HepG2 (cell line): Measurements from ENCODE around the gene HSPA1L. TPM values are rescaled to one million over a fixed set of nuclear protein-coding genes. Genes with fewer than 3 reads are reported as not detected.

Experiments used
- DPF2 ChIP-seq: sonication (generic); formaldehyde crosslinking; IDR thresholded peaks from 2 replicates; pipeline ENCODE4 v1.4.0; 2020; ENCODE audit warnings: mild to moderate bottlenecking, low read depth, missing genetic modification reagents, borderline replicate concordance
- IRF9 ChIP-seq: sonication (generic); formaldehyde crosslinking; IDR thresholded peaks from 2 replicates; pipeline ENCODE4 v1.8.0; 2022; ENCODE audit warnings: missing genetic modification reagents, mild to moderate bottlenecking, borderline replicate concordance
- PBX2 ChIP-seq: IDR thresholded peaks from 2 replicates; pipeline ENCODE4 v1.6.1; 2016; ENCODE audit warnings: control low read depth
- SPEN ChIP-seq: sonication (generic); formaldehyde crosslinking; IDR thresholded peaks from 2 replicates; pipeline ENCODE4 v1.5.1; 2020; ENCODE audit warnings: low read depth, mild to moderate bottlenecking, missing genetic modification reagents
- YEATS4 ChIP-seq: sonication (generic); formaldehyde crosslinking; IDR thresholded peaks from 2 replicates; pipeline ENCODE4 v1.4.0; 2020; ENCODE audit warnings: missing genetic modification reagents, borderline replicate concordance
- ZBTB49 ChIP-seq: sonication (generic); formaldehyde crosslinking; IDR thresholded peaks from 2 replicates; pipeline ENCODE4 v1.4.0; 2020; ENCODE audit warnings: missing genetic modification reagents, borderline replicate concordance
- ZFP36L1 ChIP-seq: sonication (generic); formaldehyde crosslinking; IDR thresholded peaks from 2 replicates; pipeline ENCODE4 v1.8.0; 2022; ENCODE audit warnings: mild to moderate bottlenecking, missing genetic modification reagents, moderate library complexity
- ZFX ChIP-seq: sonication (generic); formaldehyde crosslinking; IDR thresholded peaks from 2 replicates; pipeline ENCODE4 v1.4.0; 2020; ENCODE audit warnings: mild to moderate bottlenecking, low read depth, missing genetic modification reagents, moderate library complexity
- ZNF143 ChIP-seq: sonication (generic); formaldehyde crosslinking; IDR thresholded peaks from 2 replicates; pipeline ENCODE4 v1.4.0; 2020; ENCODE audit warnings: missing genetic modification reagents
- ZNF563 ChIP-seq: sonication (generic); formaldehyde crosslinking; IDR thresholded peaks from 2 replicates; pipeline ENCODE4 v1.8.0; 2022; ENCODE audit warnings: mild to moderate bottlenecking, moderate library complexity, missing genetic modification reagents
- ZNF737 ChIP-seq: sonication (generic); formaldehyde crosslinking; IDR thresholded peaks from 2 replicates; pipeline ENCODE4 v1.5.0; 2020; ENCODE audit warnings: missing genetic modification reagents, mild to moderate bottlenecking, borderline replicate concordance
- ZNF773 ChIP-seq: sonication (generic); formaldehyde crosslinking; IDR thresholded peaks from 2 replicates; pipeline ENCODE4 v1.4.0; 2020; ENCODE audit warnings: missing genetic modification reagents, borderline replicate concordance
- polyA plus RNA-seq, 8 experiments: library from polyadenylated mRNA; depleted of rRNA in 3 of 8; stranded (reverse) in 7 of 8; unstranded in 1 of 8; fragments of >200 nt; fragmentation: Illumina TruSeq in 4 of 8; extraction: Trizol in 4 of 8; gene quantifications; 2 replicates each; pipeline versions ENCODE4 v1.2.1 to v1.2.3, GENCODE V29; 2011 to 2016; ENCODE audit warnings: low read depth in 4 of 8, missing spikeins in 1 of 8, mixed read lengths in 1 of 8; ENCODE audit not compliant: insufficient read depth in 1 of 8
- total RNA-seq, 5 experiments: library from RNA; depleted of rRNA; stranded (reverse); fragments of >200 nt; fragmentation: Illumina TruSeq; extraction: Trizol; gene quantifications; 2 replicates each; pipeline ENCODE4 v1.2.3, GENCODE V29; 2016; ENCODE audit warnings: low read depth in 1 of 5
- TF ChIP-seq, protein P1 (sequence below): sonication (generic); formaldehyde crosslinking; IDR thresholded peaks from 2 replicates; pipeline ENCODE4 v1.4.0; 2020; ENCODE audit warnings: mild to moderate bottlenecking, low read depth, missing genetic modification reagents
- TF ChIP-seq, protein P2 (sequence below): sonication (generic); formaldehyde crosslinking; IDR thresholded peaks from 2 replicates; pipeline ENCODE4 v1.4.0; 2020; ENCODE audit warnings: missing genetic modification reagents
- TF ChIP-seq, protein P3 (sequence below): IDR thresholded peaks from 2 replicates; pipeline ENCODE4 v1.4.0; 2020; ENCODE audit warnings: mild to moderate bottlenecking, missing genetic modification reagents

Gene HSPA1L
- total and polyA plus RNA-seq, 2 of the 13 experiments (the other 11 are each of a cell fraction or from before 2014, with no cell fraction given), result 0.55 to 1.0 TPM

GRCh38 chr6:31827286-31828079 is 12.4 kb upstream of the HSPA1L start, which contains the start of gene HSPA1B (continued):
- TF ChIP-seq IRF9 (CRISPR knock-in tag) (peak; percentile 89; the same call in 1 of the 2 replicates), DPF2 (no peak), ZNF773 (CRISPR knock-in tag) (peak; percentile 53; the same call in 1 of the 2 replicates), SPEN (peak; percentile 69), ZNF737 (0 out of 2 replicates have a peak, but pooled peaks have one; percentile 86), PBX2 (CRISPR knock-in tag) (peak; percentile 84), ZNF563 (CRISPR knock-in tag) (peak; percentile 48; the same call in 1 of the 2 replicates), ZNF143 (CRISPR knock-in tag) (no peak), ZBTB49 (CRISPR knock-in tag) (peak; percentile 59; the same call in 1 of the 2 replicates), YEATS4 (CRISPR knock-in tag) (0 out of 2 replicates have a peak, but pooled peaks have one; percentile 27), ZFP36L1 (CRISPR knock-in tag) (peak; percentile 74; the same call in 1 of the 2 replicates), ZFX (CRISPR knock-in tag) (peak; percentile 60)
- TF ChIP-seq, protein P1, sequence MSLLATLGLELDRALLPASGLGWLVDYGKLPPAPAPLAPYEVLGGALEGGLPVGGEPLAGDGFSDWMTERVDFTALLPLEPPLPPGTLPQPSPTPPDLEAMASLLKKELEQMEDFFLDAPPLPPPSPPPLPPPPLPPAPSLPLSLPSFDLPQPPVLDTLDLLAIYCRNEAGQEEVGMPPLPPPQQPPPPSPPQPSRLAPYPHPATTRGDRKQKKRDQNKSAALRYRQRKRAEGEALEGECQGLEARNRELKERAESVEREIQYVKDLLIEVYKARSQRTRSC (CRISPR knock-in tag), result no peak
- TF ChIP-seq, protein P2, sequence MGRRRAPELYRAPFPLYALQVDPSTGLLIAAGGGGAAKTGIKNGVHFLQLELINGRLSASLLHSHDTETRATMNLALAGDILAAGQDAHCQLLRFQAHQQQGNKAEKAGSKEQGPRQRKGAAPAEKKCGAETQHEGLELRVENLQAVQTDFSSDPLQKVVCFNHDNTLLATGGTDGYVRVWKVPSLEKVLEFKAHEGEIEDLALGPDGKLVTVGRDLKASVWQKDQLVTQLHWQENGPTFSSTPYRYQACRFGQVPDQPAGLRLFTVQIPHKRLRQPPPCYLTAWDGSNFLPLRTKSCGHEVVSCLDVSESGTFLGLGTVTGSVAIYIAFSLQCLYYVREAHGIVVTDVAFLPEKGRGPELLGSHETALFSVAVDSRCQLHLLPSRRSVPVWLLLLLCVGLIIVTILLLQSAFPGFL (CRISPR knock-in tag), result no peak
- TF ChIP-seq, protein P3, sequence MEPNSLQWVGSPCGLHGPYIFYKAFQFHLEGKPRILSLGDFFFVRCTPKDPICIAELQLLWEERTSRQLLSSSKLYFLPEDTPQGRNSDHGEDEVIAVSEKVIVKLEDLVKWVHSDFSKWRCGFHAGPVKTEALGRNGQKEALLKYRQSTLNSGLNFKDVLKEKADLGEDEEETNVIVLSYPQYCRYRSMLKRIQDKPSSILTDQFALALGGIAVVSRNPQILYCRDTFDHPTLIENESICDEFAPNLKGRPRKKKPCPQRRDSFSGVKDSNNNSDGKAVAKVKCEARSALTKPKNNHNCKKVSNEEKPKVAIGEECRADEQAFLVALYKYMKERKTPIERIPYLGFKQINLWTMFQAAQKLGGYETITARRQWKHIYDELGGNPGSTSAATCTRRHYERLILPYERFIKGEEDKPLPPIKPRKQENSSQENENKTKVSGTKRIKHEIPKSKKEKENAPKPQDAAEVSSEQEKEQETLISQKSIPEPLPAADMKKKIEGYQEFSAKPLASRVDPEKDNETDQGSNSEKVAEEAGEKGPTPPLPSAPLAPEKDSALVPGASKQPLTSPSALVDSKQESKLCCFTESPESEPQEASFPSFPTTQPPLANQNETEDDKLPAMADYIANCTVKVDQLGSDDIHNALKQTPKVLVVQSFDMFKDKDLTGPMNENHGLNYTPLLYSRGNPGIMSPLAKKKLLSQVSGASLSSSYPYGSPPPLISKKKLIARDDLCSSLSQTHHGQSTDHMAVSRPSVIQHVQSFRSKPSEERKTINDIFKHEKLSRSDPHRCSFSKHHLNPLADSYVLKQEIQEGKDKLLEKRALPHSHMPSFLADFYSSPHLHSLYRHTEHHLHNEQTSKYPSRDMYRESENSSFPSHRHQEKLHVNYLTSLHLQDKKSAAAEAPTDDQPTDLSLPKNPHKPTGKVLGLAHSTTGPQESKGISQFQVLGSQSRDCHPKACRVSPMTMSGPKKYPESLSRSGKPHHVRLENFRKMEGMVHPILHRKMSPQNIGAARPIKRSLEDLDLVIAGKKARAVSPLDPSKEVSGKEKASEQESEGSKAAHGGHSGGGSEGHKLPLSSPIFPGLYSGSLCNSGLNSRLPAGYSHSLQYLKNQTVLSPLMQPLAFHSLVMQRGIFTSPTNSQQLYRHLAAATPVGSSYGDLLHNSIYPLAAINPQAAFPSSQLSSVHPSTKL (CRISPR knock-in tag), result peak; percentile 48; the same call in 1 of the 2 replicates
